GM21717 (cell line): ENCODE results near the gene VEGFB.
A peak's percentile ranks its signal among the peaks of the same experiment; 100 is the strongest.

Source experiments
- ATAC-seq: cut with Tn5 transposase; IDR thresholded peaks from one replicate; pipeline ENCODE4 v1.9.1; 2021; ENCODE audit warnings: mild to moderate bottlenecking, moderate library complexity; ENCODE audit not compliant: unreplicated experiment

VEGFB gene

GRCh38 chr11:64276653-64277431, 42.5 kb downstream of the VEGFB start:
- no peak for ATAC-seq

DNA sequence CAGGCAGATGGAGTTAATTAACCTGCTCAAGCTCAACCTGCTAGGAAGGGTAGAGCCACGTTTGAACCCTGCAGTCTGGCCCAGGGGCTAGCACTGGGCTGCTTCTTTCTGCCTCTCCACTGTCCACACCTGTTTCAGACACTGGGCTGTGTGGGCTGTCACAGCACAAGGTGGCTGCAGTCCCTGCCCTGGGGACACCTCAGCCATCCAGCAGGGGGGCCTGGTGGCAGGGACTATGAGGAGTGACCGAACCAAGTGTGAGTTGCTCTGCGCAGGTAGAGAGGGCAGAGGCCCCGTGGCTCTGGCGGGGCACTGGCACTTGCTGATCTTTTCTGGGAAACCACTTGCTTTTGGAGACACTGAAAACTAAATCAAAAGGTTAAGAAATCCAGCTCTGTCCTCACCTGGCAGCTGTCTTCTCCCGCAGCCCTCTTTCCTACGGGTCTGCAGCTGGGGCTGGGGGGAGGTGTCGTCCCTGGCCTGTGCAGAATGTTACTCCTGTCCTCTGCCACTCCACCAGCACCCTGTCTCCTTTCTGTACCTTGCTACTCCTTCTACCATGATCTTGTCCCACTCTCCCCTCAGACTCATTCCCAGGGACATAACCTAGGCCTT, 44.3 kb downstream of the VEGFB start:
- no peak for ATAC-seq

DNA sequence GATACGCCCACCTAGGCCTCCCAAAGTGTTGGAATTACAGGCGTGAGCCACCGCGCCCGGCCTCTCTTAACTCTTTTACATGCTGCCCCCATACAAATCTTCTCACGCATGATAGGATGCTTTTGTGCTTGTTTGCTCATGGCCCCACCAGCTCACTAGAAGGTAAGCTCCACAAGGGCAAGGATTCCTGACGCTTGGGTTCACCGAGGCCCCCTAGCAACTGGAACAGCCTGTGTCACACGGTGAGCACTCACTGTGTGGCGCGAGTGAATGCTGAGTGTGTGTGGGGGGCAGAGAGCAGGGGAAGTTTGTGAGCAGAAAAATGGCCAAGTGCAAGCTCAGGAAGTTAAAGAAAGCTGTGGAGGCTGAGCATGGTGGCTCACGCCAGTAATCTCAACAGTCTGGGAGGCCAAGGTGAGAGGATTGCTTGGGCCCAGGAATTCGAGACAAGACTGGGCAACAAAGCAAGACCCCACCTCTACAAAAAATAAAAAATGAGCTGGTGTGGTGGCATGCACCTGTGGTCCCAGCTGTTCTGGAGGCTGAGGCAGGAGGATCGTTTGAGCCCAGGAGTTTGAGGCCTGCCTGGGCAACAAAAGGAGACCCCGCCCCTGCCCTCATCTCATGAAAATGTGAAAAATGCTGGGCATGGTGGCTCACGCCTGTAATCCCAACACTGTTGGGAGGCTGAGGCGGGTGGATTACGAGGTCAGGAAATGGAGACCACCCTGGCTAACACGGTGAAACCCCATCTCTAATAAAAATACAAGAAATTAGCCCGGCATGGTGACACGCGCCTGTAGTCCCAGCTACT, 47.8 kb downstream of the VEGFB start:
- no peak for ATAC-seq

- no peak for ATAC-seq
Observed at GRCh38 chr11:64283092-64283491, 48.7 kb downstream of the VEGFB start.

DNA sequence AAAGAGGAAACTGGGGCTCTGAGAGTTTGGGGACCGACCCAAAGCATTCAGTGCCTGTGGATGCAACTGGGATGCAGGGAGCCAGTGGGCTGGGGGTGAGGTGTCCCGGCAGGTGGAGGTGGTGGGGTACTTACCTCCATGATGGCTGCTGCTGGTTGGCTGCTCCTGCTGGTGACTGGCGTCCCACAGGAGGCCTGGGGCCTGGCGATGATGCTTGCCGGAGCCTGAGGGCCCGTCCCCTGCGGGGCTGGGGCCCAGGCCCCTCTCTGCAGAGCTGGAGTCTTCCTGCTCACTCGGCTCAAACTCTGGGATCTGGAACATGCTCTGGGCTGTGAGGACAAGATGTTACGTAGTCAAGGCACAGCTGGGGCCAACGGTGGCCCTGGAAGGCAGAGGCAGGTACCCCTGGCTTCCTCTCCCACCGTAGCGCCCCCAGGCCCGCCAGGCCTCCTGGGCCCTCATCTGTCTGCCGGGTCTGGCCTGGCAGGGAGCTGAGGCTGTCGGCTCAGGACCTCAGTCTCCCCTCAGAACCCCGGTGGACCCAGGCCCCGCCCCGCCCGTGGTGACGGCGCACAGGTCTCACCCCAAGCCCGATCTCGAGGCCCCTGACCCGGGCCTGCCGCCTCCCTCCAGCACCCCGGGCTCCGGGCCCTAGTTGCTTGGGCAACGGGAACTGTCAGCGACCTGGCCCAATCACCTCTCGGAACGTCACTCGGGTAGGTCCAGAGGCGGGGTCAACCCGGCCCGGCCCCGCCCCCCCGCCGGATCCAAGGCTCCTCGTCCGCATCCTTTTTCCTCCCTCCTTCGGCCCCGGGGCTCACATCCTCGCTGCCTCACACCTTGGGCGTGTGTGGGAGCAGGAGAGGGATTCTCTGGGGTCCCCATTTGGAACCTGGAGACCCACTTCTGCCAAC, 49.9 kb downstream of the VEGFB start, which contains the start of gene BAD:
Gene BAD, minus strand, starts transcription at position 618 of the 914 bp plus-strand sequence. Its CDS starts 297 bp downstream, at position 321.
- ATAC-seq: peak; percentile 72

DNA sequence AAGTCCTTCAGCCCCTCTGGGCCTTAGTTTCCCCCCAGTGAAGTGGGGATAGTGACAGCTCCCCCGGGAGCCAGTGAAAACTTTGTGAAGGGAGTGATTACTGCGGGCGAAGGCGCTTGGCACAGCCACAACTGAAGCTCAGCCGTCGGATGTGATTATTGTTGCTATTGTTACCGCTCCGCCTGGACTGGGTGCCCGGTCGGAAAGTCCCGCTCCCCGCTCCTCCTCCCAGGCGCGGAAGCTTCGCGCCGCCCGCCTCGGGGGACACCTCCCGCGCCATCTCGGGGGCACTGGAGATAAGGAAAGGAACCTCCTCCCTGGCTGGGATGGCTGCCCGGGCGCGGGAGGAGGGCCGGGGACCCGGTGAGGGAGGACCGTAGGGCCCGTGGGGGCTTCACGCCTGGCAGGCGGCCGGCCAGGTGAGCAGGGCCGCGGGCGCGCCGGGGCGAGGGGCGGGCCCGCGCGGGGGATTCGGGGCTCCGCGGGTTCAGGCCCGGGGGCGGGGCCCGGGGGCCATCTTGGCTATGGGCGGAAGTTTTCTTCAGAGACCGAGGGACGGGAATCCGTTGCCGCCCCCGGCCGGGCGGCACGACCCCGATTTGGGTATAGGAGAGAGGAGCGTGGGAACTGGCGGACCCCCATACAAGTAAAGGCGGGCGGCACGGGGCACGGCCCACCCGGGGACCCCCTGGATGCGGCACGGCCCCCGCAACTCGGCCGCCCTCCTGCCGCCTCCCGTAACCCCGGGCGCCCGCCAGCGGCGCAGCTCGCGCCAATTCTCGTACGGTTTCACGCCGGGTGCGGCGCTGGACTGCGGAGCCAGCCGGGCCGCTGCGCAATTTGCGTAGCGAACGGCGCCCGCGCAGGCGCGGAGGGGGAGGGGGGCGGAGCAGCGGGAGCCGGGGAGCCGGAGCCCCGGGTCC, 50.8 kb downstream of the VEGFB start, which contains the start of gene GPR137:
Gene GPR137, plus strand, starts transcription at position 887 of the 923 bp plus-strand sequence. CDS start 677 bp downstream, outside the sequence.
- peak; percentile 46 for ATAC-seq

- no peak for ATAC-seq
Observed at GRCh38 chr11:64285885-64286800, 51.8 kb downstream of the VEGFB start.

DNA sequence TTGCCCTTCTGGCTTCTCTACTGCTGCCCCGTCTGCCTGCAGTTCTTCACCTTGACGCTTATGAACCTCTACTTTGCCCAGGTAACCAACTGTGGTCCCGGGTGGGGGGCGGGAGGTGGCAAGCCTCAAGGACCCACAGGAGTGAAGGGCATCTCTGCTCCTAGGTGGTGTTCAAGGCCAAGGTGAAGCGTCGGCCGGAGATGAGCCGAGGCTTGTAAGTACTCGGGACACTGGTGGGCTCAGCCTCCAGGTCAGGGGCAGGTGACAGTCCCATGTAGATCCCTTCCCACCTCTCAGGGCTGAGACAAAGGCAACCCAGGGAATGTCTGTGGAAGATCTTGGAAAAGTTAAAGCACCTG, 52.4 kb downstream of the VEGFB start:
- no peak for ATAC-seq

GRCh38 chr11:64287676-64288352, 53.4 kb downstream of the VEGFB start:
- no peak for ATAC-seq

GRCh38 chr11:64288353-64288750, 54.0 kb downstream of the VEGFB start:
- ATAC-seq: no peak
